Hypothalamus (tissue), 51 donors: Measurements from ENCODE around the gene JHY.

Experiments used
- DNase-seq, 51 donors: peaks; one replicate each; lab custom pipeline; 2025; lab: John Stamatoyannopoulos, UW

Gene JHY

DNA sequence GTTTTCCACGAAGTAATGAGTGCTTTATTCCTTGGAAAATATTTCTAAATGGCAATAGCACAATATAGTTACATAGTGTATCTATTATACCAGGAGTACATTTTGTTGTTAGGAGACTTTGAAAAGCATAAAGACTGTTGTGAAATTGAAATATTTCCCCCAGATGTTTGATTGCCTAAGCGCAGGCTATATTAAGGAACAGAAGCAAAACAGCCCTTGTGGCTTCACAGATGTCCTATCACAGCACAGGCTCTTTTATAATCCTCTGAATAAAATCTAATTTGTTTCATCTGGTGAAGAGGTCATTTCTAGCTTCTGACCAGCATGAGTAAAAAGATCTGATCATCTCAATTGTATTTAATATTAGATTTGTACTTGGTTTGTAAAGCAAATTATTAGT is 50.9 kb downstream of the JHY start:
- no peak for DNase-seq

DNA sequence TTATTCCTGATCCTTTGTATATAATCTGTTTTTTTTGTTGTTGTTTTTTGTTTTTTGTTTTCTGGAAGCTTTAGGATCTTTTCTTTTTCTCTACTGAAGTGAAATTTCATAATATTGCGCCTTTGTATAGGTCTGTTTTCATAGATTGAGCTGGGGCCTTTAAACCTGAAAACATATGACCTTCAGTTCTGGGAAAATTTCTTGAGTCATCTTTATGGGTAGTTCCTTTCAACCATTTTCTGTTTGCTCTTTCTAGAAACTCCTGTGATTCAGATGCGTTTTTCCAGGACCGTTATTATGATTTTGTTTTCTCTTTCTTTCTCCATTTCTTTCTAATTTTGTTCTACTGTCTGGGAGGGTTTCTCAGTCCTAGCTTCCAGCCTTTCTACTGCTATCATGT is 55.4 kb downstream of the JHY start:
- no peak for DNase-seq

DNA sequence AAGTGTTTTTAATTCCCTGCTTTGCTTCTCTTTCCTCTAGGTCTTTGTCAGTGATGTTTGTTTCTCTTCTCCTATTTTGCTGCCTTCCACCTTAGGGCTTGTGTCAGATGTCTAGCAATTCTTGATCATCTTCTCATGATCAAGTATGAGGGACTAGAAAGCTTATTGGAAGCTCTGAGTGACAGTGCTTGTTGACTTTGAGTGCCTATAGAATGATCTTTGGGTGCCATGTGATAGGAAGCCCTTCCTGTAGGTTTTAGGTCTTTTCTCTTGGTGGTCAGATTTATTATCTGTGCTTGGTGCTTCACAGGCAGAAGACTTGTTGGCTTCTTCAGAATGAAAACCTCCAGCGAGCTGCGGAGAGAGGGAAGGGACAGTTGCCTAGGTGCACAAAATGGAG is 56.0 kb downstream of the JHY start:
- DNase-seq, result no peak

DNA sequence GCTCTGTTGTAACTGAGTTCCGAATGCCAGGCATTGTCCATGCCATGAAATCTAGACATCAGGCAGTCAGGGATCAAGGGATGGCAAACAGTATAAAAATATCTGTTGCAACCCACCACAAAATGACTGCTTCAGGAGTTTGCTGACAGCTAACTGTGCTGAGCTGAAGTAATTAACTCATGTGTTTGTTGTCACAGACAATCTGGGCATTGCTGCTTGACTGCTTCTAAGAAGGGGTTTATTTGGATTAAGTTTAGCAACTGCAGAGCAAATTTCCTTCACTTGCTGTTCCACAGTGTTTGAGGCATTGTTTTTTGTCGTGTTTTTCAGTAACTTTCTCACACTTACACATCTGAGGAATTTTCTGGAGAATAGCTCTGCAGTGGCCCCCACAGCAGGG is 68.7 kb downstream of the JHY start:
- no peak for DNase-seq

DNA sequence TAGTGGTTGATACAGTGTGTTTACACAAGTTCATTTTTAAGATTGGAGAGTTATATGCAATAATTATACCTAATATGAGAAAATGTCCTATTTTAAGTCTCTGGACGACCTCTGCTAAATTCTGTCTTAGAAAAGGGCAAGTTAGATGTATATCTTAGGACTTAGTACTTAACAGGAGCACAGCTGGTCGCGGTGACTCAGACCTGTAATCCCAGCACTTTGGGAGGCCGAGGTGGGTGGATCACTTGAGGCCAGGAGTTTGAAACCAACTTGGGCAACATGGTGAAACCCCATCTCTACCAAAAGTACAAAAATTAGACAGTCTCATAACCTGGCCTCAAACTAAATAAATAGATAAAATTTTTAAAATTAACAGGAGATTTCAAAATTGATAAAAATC is 71.9 kb downstream of the JHY start:
- no peak for DNase-seq

DNA sequence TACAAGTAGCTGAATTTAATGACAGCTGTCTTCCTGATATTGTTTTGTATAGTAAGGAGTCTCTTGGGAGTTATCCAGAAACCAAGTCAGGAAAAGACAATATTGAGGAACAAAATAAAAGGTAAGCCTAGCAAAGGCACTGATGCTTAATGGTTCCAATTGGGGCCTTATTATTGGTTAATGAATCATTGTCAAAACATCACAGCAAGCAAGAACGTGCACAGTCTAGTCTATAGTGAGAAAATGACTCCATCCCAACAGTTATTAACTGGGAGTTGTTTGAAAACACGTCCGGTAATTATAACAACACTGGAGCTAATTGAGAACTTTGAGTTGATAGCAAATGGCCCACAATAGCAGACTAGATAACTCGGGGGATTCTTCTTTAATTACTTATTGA is 81.4 kb downstream of the JHY start:
- no peak for DNase-seq

DNA sequence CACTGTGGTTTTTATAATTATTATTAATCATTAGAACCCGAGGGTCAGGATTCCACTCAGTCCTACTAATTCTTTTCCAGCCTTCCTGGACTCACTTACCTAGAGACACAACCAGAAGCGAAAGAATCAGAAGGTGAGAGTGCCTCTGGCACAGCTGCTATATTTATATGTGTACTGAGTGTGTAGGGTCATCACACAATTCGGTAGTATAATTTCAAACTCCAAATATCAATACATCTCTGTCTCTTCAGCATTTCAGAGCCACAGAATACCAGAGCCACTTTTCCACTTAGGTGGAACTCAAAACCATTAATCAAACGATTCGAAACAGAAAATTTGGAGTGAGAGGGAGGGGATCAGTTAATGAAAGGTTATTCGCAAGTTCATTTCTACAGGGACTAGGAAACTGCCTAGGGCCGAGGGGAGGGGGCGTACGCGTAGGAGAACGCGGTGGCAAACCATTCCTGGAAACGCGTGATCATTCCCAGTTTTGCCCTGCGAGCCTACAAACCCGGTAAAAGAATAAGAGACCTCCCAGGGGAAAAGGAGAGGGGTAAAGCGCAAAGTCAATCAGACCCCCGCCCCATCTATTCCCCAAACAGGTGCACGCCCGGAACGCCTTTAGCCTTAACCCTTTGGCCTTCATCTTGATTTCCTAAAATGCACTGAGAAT is 93.6 kb downstream of the JHY start:
- DNase-seq, result no peak

DNA sequence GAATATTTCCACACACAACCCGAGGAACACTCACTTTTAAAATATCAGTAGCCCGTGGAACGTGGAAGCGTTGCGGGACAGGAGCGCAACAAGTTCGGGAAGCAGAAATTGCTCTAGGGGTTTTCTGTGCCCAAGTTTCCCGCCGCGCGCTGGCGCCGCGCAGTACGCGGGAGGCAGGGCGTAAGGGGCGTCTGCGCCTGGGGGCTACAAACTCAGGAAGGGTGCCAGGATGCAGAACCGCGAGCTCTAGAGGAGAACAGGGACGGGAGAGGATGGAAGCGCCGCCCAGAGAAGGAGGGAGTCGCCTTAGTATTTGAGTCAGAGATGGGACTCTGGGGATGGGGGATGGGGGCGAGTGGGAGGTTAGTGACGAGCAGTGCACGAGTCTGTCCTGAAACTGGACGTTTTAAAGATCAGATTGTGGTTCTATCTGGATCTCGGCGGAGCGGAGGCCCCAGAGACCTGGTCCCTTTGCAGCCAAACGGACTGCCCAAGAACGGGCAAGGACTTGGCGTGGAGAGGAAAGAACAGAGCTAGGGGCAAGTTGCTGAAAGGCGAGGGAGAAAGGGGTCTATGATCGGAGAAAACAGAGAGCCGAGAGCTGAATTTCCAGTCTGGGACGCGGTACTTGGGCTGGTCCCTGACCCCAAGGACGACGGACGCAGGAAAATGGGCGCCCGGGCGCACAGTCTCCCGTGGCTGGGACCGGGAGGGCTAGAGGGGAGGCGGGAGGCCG is 94.3 kb downstream of the JHY start:
- no peak for DNase-seq

DNA sequence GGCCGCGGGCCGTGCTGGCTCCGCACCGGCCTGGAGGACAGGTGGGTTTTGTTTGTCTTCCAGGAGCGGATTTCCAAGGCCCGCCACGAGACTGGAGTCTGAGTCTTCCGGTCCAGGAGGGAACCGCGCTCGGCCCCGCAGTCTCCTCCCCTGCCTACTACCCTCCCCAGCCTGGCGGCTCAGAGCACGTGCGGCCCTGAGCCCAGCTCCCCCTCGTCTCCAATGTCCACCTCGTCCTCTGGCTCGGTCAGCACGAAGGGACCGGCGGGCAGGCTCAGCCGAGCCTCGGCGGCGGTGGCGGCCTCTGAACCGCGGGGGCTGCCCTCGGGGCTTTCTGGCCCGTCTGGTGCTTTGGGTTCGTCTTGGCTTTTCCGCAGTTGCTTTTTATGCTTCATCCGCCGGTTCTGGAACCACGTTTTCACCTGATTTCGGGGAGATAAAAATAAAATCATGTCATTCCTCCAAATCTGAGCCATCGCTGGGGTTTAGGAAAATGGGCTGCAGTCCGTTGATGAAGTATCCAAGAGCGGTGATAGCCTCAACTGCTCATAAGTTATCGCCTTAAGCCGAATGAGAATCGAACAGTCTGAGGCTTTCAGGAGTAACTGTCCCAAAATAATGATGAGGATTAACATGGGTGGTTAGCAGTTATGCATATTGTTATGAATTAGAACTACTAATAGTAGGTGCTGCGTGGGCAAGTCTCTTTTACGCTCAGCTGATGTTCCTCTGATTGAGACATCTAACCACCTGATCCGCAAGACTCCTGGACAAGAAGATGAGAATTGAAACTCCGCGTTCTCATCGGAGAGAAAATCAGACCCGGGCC is 95.1 kb downstream of the JHY start:
- no peak for DNase-seq

DNA sequence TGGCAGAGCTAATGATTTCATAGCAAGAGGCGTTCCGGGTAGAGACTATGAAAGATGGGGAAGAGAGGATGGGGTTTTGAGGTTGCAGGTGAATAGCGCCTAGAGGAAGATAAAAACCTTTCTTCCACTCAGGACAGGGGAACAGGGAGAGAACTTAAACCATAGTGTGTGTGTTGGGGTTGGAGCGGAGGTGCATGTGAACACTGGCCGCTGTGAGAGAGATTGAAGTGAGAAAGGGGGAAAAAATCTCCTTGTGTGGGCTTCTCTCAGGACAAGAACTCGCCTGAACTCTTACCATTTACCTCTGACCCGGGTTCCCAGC is 95.7 kb downstream of the JHY start:
- no peak for DNase-seq

DNA sequence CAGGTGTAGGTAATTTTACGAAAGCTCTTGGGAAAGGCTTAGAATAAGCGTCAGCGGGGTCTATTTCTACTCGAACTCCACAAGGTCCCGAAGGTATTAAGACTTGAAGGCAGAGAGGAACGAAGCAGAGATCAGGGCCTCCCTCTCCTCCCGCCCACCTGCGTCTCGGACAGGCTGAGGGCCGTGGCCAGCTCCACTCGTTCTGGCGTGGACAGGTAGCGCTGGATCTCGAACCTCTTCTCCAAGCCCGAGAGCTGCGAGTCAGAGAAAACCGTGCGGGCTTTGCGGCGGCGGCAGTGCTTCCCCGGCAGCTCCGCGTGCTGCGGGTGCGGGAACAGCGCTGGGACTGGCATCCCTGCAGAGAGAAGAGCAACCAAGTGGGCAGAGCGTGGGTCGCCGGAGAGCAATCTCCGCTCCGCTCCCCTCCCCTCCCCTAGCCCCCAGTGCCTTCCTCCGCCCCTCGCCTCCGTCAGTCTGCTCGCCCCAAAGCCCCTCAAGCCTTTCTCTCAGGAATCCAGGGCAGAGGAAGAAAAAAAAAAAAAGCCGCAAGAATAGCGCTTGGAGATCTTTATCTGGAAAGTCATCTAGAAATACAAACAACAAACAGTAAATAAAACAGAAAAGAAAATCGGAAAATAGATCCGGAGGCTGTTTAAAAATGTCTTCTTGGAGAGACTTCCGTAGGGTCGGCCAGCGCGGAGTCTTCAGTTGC is 96.7 kb downstream of the JHY start:
- DNase-seq, result no peak

DNA sequence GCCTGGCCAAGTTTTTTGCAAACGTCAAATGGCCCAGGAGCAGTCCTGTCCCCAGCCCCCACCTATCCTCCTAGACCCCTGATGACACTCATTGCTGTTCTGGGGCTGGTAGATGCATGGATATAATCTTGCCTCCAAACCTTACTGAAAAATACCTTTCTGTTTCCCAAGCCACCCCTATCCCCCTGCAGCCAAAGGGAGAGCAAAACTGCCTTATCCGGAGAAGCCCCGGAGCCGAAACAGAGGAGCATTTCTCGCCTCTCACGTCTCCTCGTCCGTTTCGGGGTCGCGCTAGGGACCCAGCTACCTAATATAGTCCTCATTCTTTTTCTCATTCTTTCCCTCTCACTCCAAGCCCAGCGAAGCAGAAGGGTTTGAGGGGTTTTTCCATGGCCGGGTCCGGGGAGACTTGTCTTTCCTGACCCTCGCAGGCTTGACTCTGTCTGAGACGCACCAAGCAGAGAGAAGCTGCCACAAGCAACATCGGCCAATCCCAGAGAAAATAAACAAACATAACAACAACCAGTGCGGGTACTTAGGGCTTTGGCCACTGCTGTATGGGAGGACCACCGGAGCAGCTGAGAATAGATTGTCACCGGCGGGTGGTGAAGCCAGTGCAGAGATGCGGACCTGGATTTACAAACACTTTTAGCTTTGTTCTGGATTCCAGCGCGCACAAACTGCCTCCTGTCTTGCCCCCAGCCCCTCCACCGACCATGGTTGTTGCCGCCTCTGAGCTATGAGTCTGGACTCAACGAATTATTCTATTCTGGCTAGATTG is 97.4 kb downstream of the JHY start:
- no peak for DNase-seq

DNA sequence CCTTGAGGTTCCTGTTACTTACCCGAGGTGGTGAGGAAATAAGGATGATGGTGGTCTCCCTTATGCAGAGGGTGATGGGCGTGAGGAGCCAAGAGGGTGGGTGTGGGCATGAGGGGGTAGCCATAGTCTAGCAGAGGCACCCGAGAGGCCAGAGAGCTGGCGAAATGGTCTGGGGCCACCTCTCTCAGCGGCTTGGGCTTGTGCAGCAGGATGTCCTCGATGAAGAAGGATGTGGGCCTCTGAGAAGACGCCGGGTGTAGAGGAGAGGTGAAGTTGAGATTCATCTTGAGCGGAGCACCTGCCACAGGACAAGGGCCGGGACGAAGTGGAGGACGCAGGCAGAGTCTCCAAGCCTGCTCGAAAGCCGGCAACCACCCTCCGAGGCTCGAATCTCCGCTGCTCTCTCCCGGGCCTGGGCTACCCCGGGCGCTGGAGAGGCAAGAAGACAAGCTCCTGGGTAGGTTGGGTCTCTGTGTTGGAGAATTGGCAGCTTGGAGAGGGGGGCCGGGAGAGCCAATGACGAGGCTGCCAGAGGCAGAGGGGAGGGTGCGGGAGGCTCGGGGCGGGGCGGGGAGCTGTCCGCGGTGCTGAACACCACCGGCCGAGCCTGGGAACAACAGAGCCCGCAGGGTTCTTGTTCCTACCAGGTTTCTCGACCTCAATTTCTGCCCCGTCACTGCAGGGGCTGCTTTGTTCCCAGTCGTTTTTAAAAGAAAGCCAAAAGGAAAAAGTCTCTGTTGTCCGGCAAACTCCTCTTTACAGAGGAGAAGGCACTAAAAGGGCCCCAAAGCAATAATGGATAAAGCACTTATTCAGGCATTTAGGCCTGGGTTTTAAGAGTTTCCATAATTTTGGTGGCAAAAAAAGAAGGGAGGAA is 99.1 kb downstream of the JHY start, which contains the start of gene BSX:
TSS of gene BSX (minus strand) at position 447 of the 877 bp plus-strand sequence. CDS start at position 284, 163 bp downstream.
- DNase-seq, result peak in 29 of 51 donors; percentile 1 to 67 (median 28)

DNA sequence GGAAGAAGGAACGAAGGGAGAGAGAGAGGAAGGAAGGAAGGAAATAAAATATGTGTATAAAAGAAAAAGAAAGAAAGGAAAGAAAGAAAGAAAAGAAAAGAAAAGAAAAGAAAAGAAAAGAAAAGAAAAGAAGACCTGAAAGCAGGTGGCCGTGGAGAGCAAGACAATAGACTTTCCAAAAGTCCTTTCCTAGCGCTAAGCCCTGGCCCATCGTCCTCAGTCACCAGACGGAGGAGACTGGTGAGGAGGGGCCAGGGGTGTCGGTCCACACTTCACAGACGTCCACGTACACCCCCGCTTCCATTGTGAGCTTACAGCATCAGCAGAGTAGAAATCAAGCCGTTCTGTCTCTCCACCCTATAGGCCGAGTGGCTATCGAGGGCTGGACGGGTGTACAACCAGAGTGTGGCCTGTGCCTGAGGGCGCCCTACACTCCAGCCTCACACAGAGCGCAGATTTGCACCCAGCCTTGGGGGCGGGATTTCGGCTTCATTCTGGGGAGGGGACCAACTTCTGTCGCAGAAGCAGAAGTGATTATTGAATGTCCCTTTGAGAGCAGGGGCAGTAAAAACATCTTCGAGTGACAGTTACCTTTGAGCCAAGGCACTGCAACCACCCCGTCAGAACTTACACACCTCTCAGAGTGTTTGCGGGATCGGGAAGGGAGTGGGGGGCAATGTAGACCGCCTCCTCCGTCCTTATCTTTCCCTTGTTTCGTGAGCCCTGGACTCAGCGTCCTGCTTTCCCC is 101.1 kb downstream of the JHY start:
- DNase-seq, result no peak

DNA sequence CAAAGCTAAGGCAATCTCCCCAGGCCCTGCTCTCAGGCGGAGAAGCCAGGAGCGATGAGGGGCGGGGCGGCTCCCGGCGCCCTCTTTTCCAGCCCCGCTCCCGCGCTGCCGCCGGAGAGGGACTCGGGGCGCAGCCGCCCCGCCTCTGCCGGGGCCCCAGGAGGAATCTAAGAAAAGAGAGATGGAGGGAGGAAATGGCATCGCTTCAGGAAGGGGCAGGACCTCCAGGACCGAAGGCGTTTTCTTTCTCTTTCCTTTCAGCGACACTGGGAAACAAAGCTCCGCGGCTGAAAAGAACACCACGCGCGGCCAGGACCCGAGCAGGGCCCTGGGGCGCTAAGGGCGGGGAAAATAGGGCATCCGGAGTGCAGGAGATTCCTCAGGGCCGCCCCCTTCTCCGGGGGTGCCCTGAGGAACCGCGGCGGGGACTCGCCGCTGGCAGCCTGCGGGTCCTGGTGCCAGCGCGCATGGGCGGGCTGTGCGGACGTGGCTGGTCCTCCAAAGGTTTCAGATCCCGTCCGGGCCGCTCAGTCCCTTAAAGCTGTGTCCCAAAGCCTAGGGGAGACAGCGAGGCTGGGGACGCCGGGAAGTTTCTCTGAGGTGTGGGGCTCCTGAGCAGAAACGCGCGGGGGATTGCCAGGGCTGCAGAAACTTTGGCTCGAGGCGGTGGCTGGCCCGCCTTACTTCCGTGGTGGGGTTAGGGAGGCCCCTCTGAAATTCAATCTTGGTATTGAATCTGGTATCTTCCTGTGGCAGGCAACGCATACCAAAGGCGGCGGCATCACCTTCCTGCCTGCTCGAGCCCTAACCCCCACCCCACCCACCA is 101.8 kb downstream of the JHY start:
- no peak for DNase-seq

DNA sequence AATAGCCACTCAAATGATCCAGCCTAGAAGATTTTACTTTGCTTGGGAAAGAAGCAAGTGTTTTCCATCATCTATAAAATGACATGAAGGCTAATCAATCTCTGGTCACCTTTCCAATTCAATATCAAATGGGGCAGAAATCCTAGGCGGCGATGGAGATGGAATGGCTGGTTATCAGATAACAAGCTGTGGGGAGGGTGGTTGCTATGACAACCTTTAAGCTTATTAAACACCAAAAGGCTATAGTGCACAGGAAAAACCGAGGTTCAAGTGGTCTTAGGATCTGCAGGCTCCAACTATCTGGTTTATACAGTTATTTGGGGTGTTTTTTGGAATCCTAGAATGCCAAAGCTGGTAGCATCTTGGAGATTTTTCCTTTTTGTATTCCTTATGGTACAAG is 113.0 kb downstream of the JHY start:
- no peak for DNase-seq

DNA sequence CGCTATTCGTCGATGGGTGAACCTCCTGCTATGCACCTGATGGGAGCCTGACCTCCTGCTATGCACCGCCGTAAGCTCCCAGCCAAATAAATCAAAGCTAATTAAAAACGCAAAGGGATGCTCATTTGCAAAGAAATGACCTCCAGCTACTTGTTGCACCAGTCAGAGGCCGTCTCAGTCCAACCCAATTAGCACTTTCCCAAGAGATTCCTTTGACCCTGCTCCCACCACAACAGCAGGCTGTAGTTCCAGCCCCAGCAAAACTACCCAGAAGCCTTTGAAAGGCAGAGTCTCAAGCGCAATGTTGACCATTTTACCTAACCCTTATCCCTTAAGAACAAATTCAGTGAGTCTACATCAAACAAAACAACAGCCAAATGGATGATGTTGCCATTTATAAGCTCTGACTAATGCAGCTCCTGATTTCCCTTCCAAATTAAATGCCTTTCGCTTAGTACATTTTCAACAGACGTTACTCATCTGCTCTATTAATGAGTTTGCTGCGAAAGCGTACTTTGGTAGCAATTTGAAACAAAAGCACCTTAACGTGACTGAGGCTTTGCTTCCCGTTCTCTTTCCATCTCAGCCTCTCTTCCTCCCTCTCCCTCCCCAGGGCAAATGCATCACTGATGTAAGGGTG is 116.3 kb downstream of the JHY start:
- peak in 1 of 51 donors; percentile 37 for DNase-seq
